AG09309 (cell line): Measurements from ENCODE around the gene DIP2C.
A peak's percentile ranks its signal among the peaks of the same experiment; 100 is the strongest.

ENCODE experiments used
- DNase-seq: peaks from one replicate; pipeline ENCODE4 v3.0.0-alpha.2; 2010; ENCODE audit warnings: low read depth
- H3K4me3 ChIP-seq: 2 replicates; pipeline ENCODE4 v1.5.1; 2011; ENCODE audit warnings: mild to moderate bottlenecking, low read depth, low read length, moderate library complexity; ENCODE audit not compliant: control insufficient read depth
- TF ChIP-seq, protein P1 (sequence below): IDR thresholded peaks from 2 replicates; pipeline ENCODE4 v1.5.1; 2011; ENCODE audit warnings: mild to moderate bottlenecking, low read depth, low read length, inconsistent platforms; ENCODE audit not compliant: insufficient read depth, control insufficient read depth; ENCODE audit errors: missing control alignments

DIP2C gene

DNA sequence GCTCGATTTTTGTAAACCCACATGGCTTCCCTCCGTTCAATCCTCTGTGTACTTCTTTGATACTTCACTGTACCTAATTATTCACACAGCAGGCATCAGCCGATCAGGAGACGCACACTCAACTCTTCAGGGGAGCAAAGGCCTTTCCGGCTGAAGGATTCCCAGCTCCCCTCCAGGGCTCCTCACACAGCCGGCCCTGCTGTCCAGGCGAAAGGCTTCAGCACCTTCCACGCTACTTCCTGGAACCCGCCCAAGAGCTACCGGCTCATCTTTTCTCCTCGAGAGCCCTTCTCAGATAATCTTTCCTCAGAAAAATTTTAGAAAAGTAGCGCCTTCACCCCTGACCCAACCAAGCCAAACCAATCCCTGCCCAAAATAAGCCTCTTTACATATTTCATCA lies 283.8 kb downstream of the DIP2C start:
- H3K4me3 ChIP-seq: no peak overlapping the region
- TF ChIP-seq, protein P1, sequence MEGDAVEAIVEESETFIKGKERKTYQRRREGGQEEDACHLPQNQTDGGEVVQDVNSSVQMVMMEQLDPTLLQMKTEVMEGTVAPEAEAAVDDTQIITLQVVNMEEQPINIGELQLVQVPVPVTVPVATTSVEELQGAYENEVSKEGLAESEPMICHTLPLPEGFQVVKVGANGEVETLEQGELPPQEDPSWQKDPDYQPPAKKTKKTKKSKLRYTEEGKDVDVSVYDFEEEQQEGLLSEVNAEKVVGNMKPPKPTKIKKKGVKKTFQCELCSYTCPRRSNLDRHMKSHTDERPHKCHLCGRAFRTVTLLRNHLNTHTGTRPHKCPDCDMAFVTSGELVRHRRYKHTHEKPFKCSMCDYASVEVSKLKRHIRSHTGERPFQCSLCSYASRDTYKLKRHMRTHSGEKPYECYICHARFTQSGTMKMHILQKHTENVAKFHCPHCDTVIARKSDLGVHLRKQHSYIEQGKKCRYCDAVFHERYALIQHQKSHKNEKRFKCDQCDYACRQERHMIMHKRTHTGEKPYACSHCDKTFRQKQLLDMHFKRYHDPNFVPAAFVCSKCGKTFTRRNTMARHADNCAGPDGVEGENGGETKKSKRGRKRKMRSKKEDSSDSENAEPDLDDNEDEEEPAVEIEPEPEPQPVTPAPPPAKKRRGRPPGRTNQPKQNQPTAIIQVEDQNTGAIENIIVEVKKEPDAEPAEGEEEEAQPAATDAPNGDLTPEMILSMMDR: no peak
- no peak for DNase-seq

DNA sequence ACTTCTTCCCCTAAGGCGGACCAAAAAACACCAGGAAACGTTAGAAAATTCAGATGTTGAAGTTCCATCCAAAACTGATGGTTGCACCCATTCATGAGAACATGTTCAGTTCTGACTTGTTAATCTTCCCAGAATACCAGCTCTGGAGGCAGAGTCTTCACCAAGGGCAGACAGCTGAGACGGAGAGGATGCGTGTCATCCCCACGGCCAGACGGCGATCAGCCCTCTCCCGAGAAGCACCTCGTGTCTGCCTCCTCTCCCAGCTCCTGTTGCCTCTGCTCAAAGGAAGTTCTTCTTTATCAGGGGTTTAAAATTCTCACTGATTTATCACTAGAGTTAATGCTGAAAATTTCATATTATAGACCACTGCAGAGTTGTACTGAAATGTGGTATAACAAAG lies 284.5 kb downstream of the DIP2C start:
- TF ChIP-seq, protein P1: no peak
- no peak overlapping the region for H3K4me3 ChIP-seq
- DNase-seq: no peak

DNA sequence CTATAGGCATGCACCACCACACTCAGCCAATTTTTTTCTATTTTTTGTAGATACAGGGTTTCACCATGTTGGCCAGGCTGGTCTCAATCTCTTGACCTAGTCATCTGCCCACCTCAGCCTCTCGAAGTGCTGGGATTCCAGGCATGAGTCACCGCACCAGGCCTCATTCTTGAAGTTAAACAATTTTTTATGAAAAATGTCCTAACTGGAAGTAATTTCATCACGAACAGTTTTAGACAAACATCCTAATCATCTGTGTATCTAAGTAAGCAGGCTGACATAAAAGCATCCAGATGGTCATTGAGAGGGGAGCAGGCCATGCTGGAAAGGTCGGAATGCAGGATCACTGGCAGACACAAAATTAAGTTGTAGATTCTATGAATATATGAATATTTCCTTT lies 285.1 kb downstream of the DIP2C start:
- TF ChIP-seq, protein P1: no peak
- DNase-seq: peak; percentile 62
- H3K4me3 ChIP-seq: no peak overlapping the region

DNA sequence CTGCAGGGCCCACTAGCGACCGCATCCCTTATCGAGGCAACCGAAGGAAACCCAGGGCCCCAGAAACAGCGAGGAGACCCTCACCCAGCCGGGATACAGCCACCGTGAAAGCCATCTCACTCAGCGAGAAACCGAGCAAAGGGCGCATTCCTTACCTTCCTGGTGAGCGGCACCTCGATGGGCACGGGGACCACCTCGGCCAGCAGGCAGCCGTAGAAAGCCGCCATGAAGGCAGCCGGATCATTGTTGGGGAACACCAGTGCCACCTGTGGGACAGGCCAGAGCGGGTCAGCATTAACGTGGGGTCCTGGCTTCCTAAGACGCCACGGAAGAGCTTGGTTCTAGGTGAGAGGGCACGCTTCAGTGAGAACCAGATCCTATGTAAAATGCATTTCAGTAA lies 290.5 kb downstream of the DIP2C start:
- DNase-seq: no peak
- TF ChIP-seq, protein P1: no peak
- no peak overlapping the region for H3K4me3 ChIP-seq

DNA sequence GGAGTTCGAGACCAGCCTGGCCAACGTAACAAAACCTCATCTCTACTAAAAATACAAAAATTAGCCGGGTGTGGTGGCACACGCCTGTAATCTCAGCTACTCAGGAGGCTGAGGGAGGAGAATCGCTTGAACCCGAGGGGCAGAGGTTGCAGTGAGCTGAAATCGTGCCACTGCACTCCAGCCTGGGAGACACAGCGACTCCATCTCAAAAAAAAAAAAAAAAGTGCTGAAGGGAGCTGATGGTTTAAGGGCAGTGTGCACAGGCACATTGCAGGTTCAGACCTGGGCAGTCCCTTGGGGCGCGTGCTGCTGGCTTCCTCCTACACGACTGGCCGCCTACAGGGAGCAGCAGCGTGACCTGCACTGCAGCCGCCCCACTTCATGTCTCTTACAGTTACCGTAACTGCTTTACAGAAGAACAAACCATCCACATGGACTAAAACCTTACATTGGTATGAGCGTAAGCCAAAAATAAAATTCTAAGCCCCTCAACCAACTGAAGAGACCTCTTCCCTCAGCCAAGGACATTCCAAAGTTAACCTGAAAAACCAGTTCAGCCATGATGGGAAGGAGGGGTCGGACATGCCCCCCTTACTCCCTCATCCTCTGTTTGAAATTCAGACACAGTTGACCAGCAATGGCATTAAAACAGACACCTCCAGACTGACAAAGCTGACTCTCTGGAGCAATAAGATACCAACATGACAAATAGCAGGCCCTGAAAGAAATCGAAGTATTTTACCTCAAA lies 292.0 kb downstream of the DIP2C start:
- no peak for DNase-seq
- TF ChIP-seq, protein P1: no peak
- no peak overlapping the region for H3K4me3 ChIP-seq

DNA sequence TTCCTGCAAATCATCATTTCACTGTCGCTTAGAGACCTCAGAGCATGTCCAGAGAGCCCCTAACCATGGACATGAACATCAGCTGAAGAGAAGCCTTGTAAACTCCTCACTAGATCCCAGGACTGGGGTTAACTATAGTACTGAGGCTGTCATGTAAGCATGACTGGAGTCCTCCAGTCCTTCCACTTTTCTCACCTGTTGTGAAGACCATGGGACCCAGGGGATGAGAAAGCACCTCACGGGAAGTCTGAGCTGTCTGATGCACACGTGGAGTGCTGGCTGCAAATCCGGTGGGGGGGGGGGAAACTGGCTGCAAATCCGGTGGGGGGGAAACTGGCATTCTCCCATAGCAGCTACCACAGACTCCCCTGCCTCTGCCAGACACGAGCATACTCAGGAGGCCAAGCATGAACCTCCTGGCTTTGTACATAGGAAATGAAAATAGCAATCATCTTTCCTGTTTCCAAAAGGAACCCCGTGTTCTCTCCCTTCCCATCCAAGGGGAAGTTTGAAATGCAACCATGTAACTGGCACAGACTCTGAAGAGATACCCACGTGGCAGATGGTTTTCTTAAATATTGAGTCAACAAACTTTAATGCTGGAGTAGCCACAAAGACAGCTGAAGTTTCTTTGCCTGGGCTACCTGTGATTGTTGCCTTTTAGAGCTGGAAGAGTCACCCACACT lies 292.8 kb downstream of the DIP2C start:
- no peak for DNase-seq
- TF ChIP-seq, protein P1: no peak
- no peak overlapping the region for H3K4me3 ChIP-seq

DNA sequence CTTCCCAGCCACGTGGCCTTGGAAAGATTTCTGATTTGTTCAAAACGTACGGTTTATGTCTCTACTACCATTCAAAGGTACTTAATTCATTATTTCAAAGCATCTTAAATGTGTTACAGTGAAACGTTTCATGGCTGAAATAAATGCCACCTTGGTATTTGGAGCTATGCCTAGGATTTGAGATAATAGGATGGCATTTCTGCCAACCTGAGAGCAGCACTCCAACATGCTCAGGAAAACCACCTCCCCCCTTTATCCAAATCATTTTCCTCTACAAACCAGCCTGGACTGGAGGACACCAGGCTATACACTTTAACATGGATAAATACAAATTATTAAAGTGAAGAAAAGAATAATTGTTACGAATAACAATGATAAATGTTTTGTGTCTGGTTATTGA lies 293.4 kb downstream of the DIP2C start:
- H3K4me3 ChIP-seq: no peak overlapping the region
- no peak for DNase-seq
- TF ChIP-seq, protein P1: no peak
